IMR-90 (cell line): ENCODE data around the gene KIF20B. TPM values are rescaled to one million over a fixed set of nuclear protein-coding genes. Genes with fewer than 3 reads are reported as not detected.

Experiments
- ATAC-seq: fragments of 200-7000 bp; cut with Tn5 transposase; 2 replicates; pipeline ENCODE4 v1.9.1; 2020; ENCODE audit warnings: low read depth, mild to moderate bottlenecking, moderate library complexity
- BruUV-seq: library from RNA; stranded (reverse); fragments of 400-500 nt; replicated peaks from 2 replicates; lab custom pipeline; 2021; lab: Mats Ljungman, UMichigan
- CTCF ChIA-PET: fragments of 300-600 bp; formaldehyde crosslinking; extraction: SDS; loops from one replicate; lab custom pipeline; 2021; ENCODE audit warnings: antibody characterized with exemption; lab: Yijun Ruan, JAX
- POLR2A ChIA-PET: fragments of 300-600 bp; sonication (Branson Sonifier 250); formaldehyde crosslinking; loops from one replicate; lab custom pipeline; 2022; ENCODE audit warnings: antibody characterized with exemption; ENCODE audit not compliant: unreplicated experiment; lab: Charles Lee
- DNase-seq: peaks from one replicate; pipeline ENCODE4 v3.0.0; 2013
- H2AFZ ChIP-seq: replicated peaks from 2 replicates; pipeline ENCODE3; 2013; ENCODE audit warnings: low read length, mild to moderate bottlenecking; ENCODE audit not compliant: poor library complexity
- H2AK5ac ChIP-seq: 2 replicates; pipeline ENCODE4 v1.6.1; 2013; ENCODE audit warnings: low read depth, low read length, inconsistent platforms
- H2AK9ac ChIP-seq: replicated peaks from 2 replicates; pipeline ENCODE3; 2013; ENCODE audit warnings: mild to moderate bottlenecking, low read depth, low read length, moderate library complexity; ENCODE audit not compliant: poor library complexity
- H2BK120ac ChIP-seq: 2 replicates; pipeline ENCODE4 v1.6.1; 2013; ENCODE audit warnings: low read depth, low read length, inconsistent platforms
- H2BK15ac ChIP-seq: 3 replicates; pipeline ENCODE4 v1.6.1; 2013; ENCODE audit warnings: low read depth, low read length, inconsistent platforms
- H2BK20ac ChIP-seq: 2 replicates; pipeline ENCODE4 v1.6.1; 2013; ENCODE audit warnings: low read depth, mild to moderate bottlenecking, inconsistent platforms, low read length, moderate library complexity
- H2BK5ac ChIP-seq: 2 replicates; pipeline ENCODE4 v1.6.1; 2013; ENCODE audit warnings: mild to moderate bottlenecking, low read depth, low read length, inconsistent platforms; ENCODE audit not compliant: poor library complexity, severe bottlenecking
- H3K14ac ChIP-seq: replicated peaks from 2 replicates; pipeline ENCODE4 v1.6.1; 2013; ENCODE audit warnings: low read depth, low read length, inconsistent platforms
- H3K18ac ChIP-seq: 2 replicates; pipeline ENCODE4 v1.6.1; 2013; ENCODE audit warnings: low read depth, low read length, control low read depth
- H3K23ac ChIP-seq: 2 replicates; pipeline ENCODE4 v1.6.1; 2013; ENCODE audit warnings: low read depth, low read length, inconsistent platforms
- H3K27ac ChIP-seq: 2 replicates; pipeline ENCODE4 v1.5.1; 2013; ENCODE audit warnings: mild to moderate bottlenecking, control low read depth, low read length; ENCODE audit not compliant: insufficient read depth
- H3K27me3 ChIP-seq: 2 replicates; pipeline ENCODE4 v1.6.1; 2013; ENCODE audit warnings: low read length; ENCODE audit not compliant: control insufficient read depth, insufficient read depth
- H3K36me3 ChIP-seq: 2 replicates; pipeline ENCODE4 v1.6.1; 2013; ENCODE audit warnings: low read length, mixed read lengths; ENCODE audit not compliant: control insufficient read depth, insufficient read depth
- H3K4ac ChIP-seq: 2 replicates; pipeline ENCODE4 v1.6.1; 2013; ENCODE audit warnings: low read depth, low read length, inconsistent platforms
- H3K4me1 ChIP-seq: 2 replicates; pipeline ENCODE4 v1.6.1; 2013; ENCODE audit warnings: low read length, mixed read lengths; ENCODE audit not compliant: control insufficient read depth, insufficient read depth
- H3K4me2 ChIP-seq: 2 replicates; pipeline ENCODE4 v1.6.1; 2013; ENCODE audit warnings: low read depth, mild to moderate bottlenecking, control low read depth, low read length, moderate library complexity
- H3K4me3 ChIP-seq: 2 replicates; pipeline ENCODE4 v1.5.1; 2013; ENCODE audit warnings: low read depth, mild to moderate bottlenecking, control low read depth, low read length, moderate library complexity; ENCODE audit not compliant: insufficient read depth
- H3K56ac ChIP-seq: 2 replicates; pipeline ENCODE4 v1.6.1; 2013; ENCODE audit warnings: low read length, inconsistent platforms; ENCODE audit not compliant: insufficient read depth; ENCODE audit errors: extremely low read depth
- H3K79me1 ChIP-seq, 2 experiments: 2 replicates each; pipeline ENCODE4 v1.6.1; 2013; ENCODE audit warnings: low read length in 2 of 2, inconsistent platforms in 1 of 2, low read depth in 1 of 2
- H3K9ac ChIP-seq: 2 replicates; pipeline ENCODE4 v1.6.1; 2013; ENCODE audit warnings: low read depth, low read length, control low read depth
- H3K9me1 ChIP-seq: 2 replicates; pipeline ENCODE4 v1.6.1; 2013; ENCODE audit warnings: low read length, inconsistent platforms; ENCODE audit not compliant: insufficient read depth
- H3K9me3 ChIP-seq: 2 replicates; pipeline ENCODE4 v1.6.1; 2013; ENCODE audit warnings: low read length; ENCODE audit not compliant: control insufficient read depth, insufficient read depth
- H4K20me1 ChIP-seq: 2 replicates; pipeline ENCODE4 v1.6.1; 2013; ENCODE audit warnings: low read length, inconsistent platforms; ENCODE audit not compliant: insufficient read depth
- H4K5ac ChIP-seq: 2 replicates; pipeline ENCODE4 v1.6.1; 2013; ENCODE audit warnings: mild to moderate bottlenecking, low read depth, low read length, control low read depth
- H4K8ac ChIP-seq, 2 experiments: 2 replicates each; pipeline ENCODE4 v1.6.1; 2013; ENCODE audit warnings: low read depth in 2 of 2, low read length in 2 of 2, control low read depth in 1 of 2, inconsistent platforms in 1 of 2
- H4K91ac ChIP-seq: 2 replicates; pipeline ENCODE4 v1.6.1; 2013; ENCODE audit warnings: low read depth, low read length, inconsistent platforms; ENCODE audit not compliant: insufficient read depth
- BHLHE40 ChIP-seq: fragments of 150-350 bp; IDR thresholded peaks from 2 replicates; pipeline ENCODE4 v1.6.1; 2016; ENCODE audit warnings: mild to moderate bottlenecking, low read depth, low read length
- CEBPB ChIP-seq: IDR thresholded peaks from 2 replicates; pipeline ENCODE4 v1.6.1; 2012; ENCODE audit warnings: low read depth, low read length, improper control_type of control experiment
- CHD1 ChIP-seq: IDR thresholded peaks from 2 replicates; pipeline ENCODE4 v1.6.1; 2012; ENCODE audit warnings: low read depth, low read length, improper control_type of control experiment
- FOS ChIP-seq: fragments of 150-350 bp; IDR thresholded peaks from 2 replicates; pipeline ENCODE4 v1.6.1; 2016; ENCODE audit warnings: low read depth, low read length
- MAFK ChIP-seq: IDR thresholded peaks from 2 replicates; pipeline ENCODE4 v1.6.1; 2012; ENCODE audit warnings: low read depth, low read length, improper control_type of control experiment
- MAZ ChIP-seq: IDR thresholded peaks from 2 replicates; pipeline ENCODE4 v1.6.1; 2012; ENCODE audit warnings: low read depth, mild to moderate bottlenecking, low read length, improper control_type of control experiment, moderate library complexity, borderline replicate concordance
- MXI1 ChIP-seq: IDR thresholded peaks from 2 replicates; pipeline ENCODE4 v1.6.1; 2012; ENCODE audit warnings: low read depth, mild to moderate bottlenecking, low read length, moderate library complexity, borderline replicate concordance
- POLR2A ChIP-seq: IDR thresholded peaks from 2 replicates; pipeline ENCODE4 v1.6.1; 2012; ENCODE audit warnings: mild to moderate bottlenecking, low read depth, low read length
- RAD21 ChIP-seq: IDR thresholded peaks from 2 replicates; pipeline ENCODE4 v1.6.1; 2012; ENCODE audit warnings: low read length, improper control_type of control experiment
- RCOR1 ChIP-seq: IDR thresholded peaks from 2 replicates; pipeline ENCODE4 v1.6.1; 2012; ENCODE audit warnings: mild to moderate bottlenecking, low read length, improper control_type of control experiment; ENCODE audit not compliant: insufficient replicate concordance
- SMC3 ChIP-seq: fragments of 150-350 bp; IDR thresholded peaks from 2 replicates; pipeline ENCODE4 v1.6.1; 2016; ENCODE audit warnings: low read depth, mild to moderate bottlenecking, antibody characterized with exemption, low read length, moderate library complexity
- WGBS, 2 experiments: methylation state at CpG; one replicate each; pipeline versions ENCODE4 v1.1.5 to v1.1.7; 2013; ENCODE audit warnings: missing lambda C conversion rate in 2 of 2; ENCODE audit not compliant: insufficient read length in 1 of 2; ENCODE audit errors: extremely low coverage in 2 of 2; 5-methylcytosine and 5-hydroxymethylcytosine counted together
- dilution Hi-C: fragments of 300-500 bp; cut with HindIII; formaldehyde crosslinking; loops from one replicate; pipeline ENCODE4 v1.14.3; 2018; ENCODE audit warnings: low sequenced_read_pairs; ENCODE audit not compliant: unreplicated experiment
- in situ Hi-C: fragments of 300-500 bp; cut with MboI; formaldehyde crosslinking; loops from 3 replicates; pipeline ENCODE4 v1.14.3; 2019; ENCODE audit warnings: low sequenced_read_pairs, inconsistent platforms, mixed read lengths
- intact Hi-C: fragments of 100-400 bp; cut with micrococcal nuclease; formaldehyde crosslinking; loops from 2 replicates; pipeline ENCODE4 v1.10.0; 2022
- polyA plus RNA-seq, 3 experiments: library from polyadenylated mRNA; depleted of rRNA; stranded (reverse); fragments of >200 nt; gene quantifications; 2 replicates each; pipeline ENCODE4 v1.2.3, GENCODE V29; 2012; ENCODE audit warnings: low replicate concordance in 1 of 3
- total RNA-seq: library from RNA; depleted of rRNA; stranded (reverse); fragments of >200 nt; gene quantifications from 2 replicates; pipeline ENCODE4 v1.2.3, GENCODE V29; 2012
- TF ChIP-seq, protein P1 (sequence below): conservative IDR thresholded peaks from 2 replicates; pipeline ENCODE4 v1.5.1; 2012; ENCODE audit warnings: mild to moderate bottlenecking, low read depth, low read length, improper control_type of control experiment
- TF ChIP-seq, protein P2 (sequence below): fragments of 150-350 bp; IDR thresholded peaks from 2 replicates; pipeline ENCODE4 v1.6.1; 2017; ENCODE audit warnings: mild to moderate bottlenecking, antibody characterized with exemption, low read length, low read depth

The KIF20B gene
- total and polyA plus RNA-seq, 2 of the 4 experiments (the other 2 are of a cell fraction), result 3.1 to 23.5 TPM

DNA sequence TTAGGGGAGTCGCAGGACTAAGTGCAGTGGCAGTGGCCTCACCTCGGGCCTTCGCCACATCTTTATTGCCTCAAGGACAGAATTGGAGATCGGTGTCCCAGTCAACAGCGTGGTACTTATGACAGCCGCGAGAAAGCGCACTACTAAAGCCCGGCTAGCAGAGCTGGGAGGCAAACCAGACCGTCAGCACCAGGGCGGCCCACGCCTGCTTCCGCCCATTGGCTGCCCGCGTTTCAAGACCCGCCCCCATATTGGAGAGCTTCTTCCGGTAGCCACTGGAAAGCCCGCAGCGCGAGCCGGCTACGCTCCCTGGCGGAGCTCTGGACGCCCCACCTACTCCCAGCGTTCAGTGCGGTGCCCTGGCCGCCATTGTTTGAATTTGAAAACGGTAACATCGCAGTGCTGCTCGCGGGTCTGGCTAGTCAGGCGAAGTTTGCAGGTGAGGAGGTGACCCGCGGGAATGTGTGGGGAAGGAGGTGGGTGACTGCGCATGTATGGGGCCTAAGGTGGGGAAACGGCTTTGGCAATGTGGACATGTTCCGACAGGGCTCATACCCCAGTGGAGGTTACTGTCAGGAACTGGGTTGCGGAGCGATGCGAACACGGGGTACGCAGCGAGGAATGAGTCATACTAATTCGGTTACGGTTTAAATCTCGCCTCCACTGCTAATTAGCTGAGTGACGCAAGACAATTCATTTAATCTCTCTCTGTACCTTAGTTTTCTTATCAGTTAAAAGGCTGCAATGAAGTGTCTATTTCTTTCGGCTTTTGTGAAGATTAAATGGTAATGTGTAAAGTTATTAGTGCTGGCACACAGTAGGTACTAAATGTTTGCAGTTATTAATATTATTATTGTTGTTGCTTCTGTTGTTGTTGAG, at the start of gene KIF20B (continued):
- TF ChIP-seq RCOR1 (no peak), MAZ (peak; percentile 26; the same call in 1 of the 2 replicates), POLR2A (peak; percentile 60; the same call in 1 of the 2 replicates)

DNA sequence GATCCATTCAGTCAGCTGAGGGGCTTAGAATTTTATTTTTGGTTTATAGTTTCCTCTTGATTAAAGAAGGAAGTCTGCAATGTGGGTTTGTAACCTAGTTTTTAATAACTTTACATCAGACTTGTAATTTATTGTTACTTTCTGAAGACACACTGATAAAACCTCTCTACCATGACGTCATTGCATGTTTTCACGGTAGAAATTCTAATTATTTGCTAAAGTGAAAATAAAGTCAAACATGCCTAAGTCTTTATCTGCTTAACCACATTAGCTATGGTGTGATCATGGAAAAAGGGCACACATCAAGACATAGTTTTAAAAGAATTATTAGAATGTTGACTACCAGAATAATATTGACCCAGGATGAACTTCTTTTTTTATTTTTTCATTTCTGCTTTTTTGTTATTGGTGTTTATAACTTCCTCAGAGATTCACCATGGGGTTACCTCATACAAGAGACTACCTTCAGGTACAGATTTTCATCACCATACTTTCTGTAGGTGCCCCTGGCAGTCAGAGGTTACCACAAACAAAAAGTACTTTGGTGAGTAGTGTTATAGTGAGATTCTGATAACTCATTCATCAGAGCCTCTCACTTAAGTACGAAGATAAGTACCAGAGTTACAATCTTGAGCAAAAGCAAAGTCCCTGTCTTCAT, 49.3 kb upstream of the KIF20B start:
- Histone ChIP-seq H2AK5ac (no peak overlapping the region), H3K56ac (no peak overlapping the region), H3K27me3 (no peaks in the 10 kb centered on the region), H3K27ac (no peak overlapping the region), H2AFZ (no peak overlapping the region), H3K4ac (no peak overlapping the region), H4K8ac (no peak overlapping the region), H3K4me1 (no peaks in the 10 kb centered on the region), H3K9me3 (no peaks in the 10 kb centered on the region), H2AK9ac (no peak overlapping the region), H3K14ac (no peak overlapping the region), H3K9ac (no peak overlapping the region), H2BK5ac (no peak overlapping the region), H4K20me1 (no peaks in the 10 kb centered on the region), H3K36me3 (no peaks in the 10 kb centered on the region), H3K18ac (no peak overlapping the region), H2BK120ac (no peak overlapping the region), H4K5ac (no peak overlapping the region), H3K79me1 (no peaks in the 10 kb centered on the region), H3K9me1 (no peaks in the 10 kb centered on the region), H2BK20ac (no peak overlapping the region), H2BK15ac (no peak overlapping the region), H4K91ac (no peak overlapping the region), H3K23ac (no peak overlapping the region), H3K4me3 (no peak overlapping the region), H3K4me2 (no peak overlapping the region)
- CTCF ChIA-PET, result no interaction called here
- dilution Hi-C loops (no loop called here), intact Hi-C loops (no loop called here), in situ Hi-C loops (no loop called here)
- no CpG with 5 or more reads among the region's 3 CpGs for WGBS, 2 experiments
- no peak for DNase-seq
- no peak for ATAC-seq
- POLR2A ChIA-PET, result no interaction called here
- no TSS peak for BruUV-seq
- no peak for TF ChIP-seq SMC3
- no peak for TF ChIP-seq RCOR1
- no peak for TF ChIP-seq RAD21
- no peak for TF ChIP-seq MAFK
- TF ChIP-seq, protein P1, sequence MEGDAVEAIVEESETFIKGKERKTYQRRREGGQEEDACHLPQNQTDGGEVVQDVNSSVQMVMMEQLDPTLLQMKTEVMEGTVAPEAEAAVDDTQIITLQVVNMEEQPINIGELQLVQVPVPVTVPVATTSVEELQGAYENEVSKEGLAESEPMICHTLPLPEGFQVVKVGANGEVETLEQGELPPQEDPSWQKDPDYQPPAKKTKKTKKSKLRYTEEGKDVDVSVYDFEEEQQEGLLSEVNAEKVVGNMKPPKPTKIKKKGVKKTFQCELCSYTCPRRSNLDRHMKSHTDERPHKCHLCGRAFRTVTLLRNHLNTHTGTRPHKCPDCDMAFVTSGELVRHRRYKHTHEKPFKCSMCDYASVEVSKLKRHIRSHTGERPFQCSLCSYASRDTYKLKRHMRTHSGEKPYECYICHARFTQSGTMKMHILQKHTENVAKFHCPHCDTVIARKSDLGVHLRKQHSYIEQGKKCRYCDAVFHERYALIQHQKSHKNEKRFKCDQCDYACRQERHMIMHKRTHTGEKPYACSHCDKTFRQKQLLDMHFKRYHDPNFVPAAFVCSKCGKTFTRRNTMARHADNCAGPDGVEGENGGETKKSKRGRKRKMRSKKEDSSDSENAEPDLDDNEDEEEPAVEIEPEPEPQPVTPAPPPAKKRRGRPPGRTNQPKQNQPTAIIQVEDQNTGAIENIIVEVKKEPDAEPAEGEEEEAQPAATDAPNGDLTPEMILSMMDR, result no peak
- no peak for TF ChIP-seq FOS
- TF ChIP-seq CEBPB, result no peak
- no peak for TF ChIP-seq CHD1
- no peak for TF ChIP-seq MAZ
- TF ChIP-seq, protein P2, sequence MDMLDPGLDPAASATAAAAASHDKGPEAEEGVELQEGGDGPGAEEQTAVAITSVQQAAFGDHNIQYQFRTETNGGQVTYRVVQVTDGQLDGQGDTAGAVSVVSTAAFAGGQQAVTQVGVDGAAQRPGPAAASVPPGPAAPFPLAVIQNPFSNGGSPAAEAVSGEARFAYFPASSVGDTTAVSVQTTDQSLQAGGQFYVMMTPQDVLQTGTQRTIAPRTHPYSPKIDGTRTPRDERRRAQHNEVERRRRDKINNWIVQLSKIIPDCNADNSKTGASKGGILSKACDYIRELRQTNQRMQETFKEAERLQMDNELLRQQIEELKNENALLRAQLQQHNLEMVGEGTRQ, result no peak
- no peak for TF ChIP-seq BHLHE40
- no peak for TF ChIP-seq MXI1
